ENCODE measurements around the gene DBF4B.

Gene DBF4B

GRCh38 chr17:44688200-44688599, 20.3 kb upstream of the DBF4B start:
- TF ChIP-seq EZH2 (IDR thresholded peaks at IDR 0.05; ENCODE audit: borderline replicate concordance, low read depth, low read length, severe bottlenecking): no peak
- TF ChIP-seq CTCF (IDR thresholded peaks at IDR 0.05; ENCODE audit: borderline replicate concordance, extremely low read depth, low read length, poor library complexity, severe bottlenecking): no peak
- no peaks in the 10 kb centered on the region for H3K9me3 ChIP-seq (ENCODE audit: insufficient read depth, low read length, severe bottlenecking)
- H3K4me1 ChIP-seq (ENCODE audit: insufficient read depth, low read length): peaks cover 29% of the 10 kb centered on the region
- peak overlapping the region; percentile 88 for H3K4me2 ChIP-seq (ENCODE audit: insufficient read depth, low read length)
- peaks cover 47% of the 10 kb centered on the region for H3K79me2 ChIP-seq (ENCODE audit: insufficient read depth, low read length)
- H3K36me3 ChIP-seq (ENCODE audit: insufficient read depth, low read length): peaks cover 20% of the 10 kb centered on the region
- peak overlapping the region; percentile 83 for H3K9ac ChIP-seq (ENCODE audit: low read depth, low read length)
- DNase-seq: no peak
- no peak for ATAC-seq (ENCODE audit: insufficient read depth, low read depth)
- no peaks in the 10 kb centered on the region for H3K27me3 ChIP-seq (ENCODE audit: insufficient read depth, low read length, poor library complexity)
- no peak overlapping the region for H2AFZ ChIP-seq (ENCODE audit: low read depth, low read length)
- H3K4me3 ChIP-seq (ENCODE audit: low read depth in 1 of 2, low read length in 2 of 2): peak overlapping the region; percentile 89 to 95; a peak in 3 of 4 replicates
- no peak overlapping the region for H3K27ac ChIP-seq (ENCODE audit: low read length)
- H4K20me1 ChIP-seq (ENCODE audit: insufficient read depth, low read length): no peaks in the 10 kb centered on the region

- peaks cover 47% of the 10 kb centered on the region for H3K79me2 ChIP-seq (ENCODE audit: insufficient read depth, low read length)
- H3K4me3 ChIP-seq (ENCODE audit: low read depth in 1 of 2, low read length in 2 of 2): peak overlapping the region; percentile 89 to 95
- H2AFZ ChIP-seq (ENCODE audit: low read depth, low read length): peak overlapping the region; percentile 98
- H3K4me2 ChIP-seq (ENCODE audit: insufficient read depth, low read length): peak overlapping the region; percentile 88
- no peaks in the 10 kb centered on the region for H3K27me3 ChIP-seq (ENCODE audit: insufficient read depth, low read length, poor library complexity)
- 0 out of 3 replicates have a peak, but pooled peaks have one; percentile 5 for ATAC-seq (ENCODE audit: insufficient read depth, low read depth)
- DNase-seq: no peak
- TF ChIP-seq CTCF (IDR thresholded peaks at IDR 0.05; ENCODE audit: borderline replicate concordance, extremely low read depth, low read length, poor library complexity, severe bottlenecking) (no peak), EZH2 (IDR thresholded peaks at IDR 0.05; ENCODE audit: borderline replicate concordance, low read depth, low read length, severe bottlenecking) (no peak)
- peak overlapping the region; percentile 83 for H3K9ac ChIP-seq (ENCODE audit: low read depth, low read length)
- H3K9me3 ChIP-seq (ENCODE audit: insufficient read depth, low read length, severe bottlenecking): no peaks in the 10 kb centered on the region
- H3K36me3 ChIP-seq (ENCODE audit: insufficient read depth, low read length): peaks cover 13% of the 10 kb centered on the region
- no peaks in the 10 kb centered on the region for H4K20me1 ChIP-seq (ENCODE audit: insufficient read depth, low read length)
- peak overlapping the region; percentile 83 for H3K27ac ChIP-seq (ENCODE audit: low read length)
- peaks cover 29% of the 10 kb centered on the region for H3K4me1 ChIP-seq (ENCODE audit: insufficient read depth, low read length)
Observed at GRCh38 chr17:44688675-44689476, 19.6 kb upstream of the DBF4B start.

- H2AFZ ChIP-seq (ENCODE audit: low read depth, low read length): peak within 1 kb of the TSS; percentile 98
- H3K9ac ChIP-seq (ENCODE audit: low read depth, low read length): peak within 1 kb of the TSS; percentile 83
- H3K27ac ChIP-seq (ENCODE audit: low read length): peak within 1 kb of the TSS; percentile 83
- H3K27me3 ChIP-seq (ENCODE audit: insufficient read depth, low read length, poor library complexity): no peaks in the 10 kb centered on the region
- no peaks in the 10 kb centered on the region for H3K9me3 ChIP-seq (ENCODE audit: insufficient read depth, low read length, severe bottlenecking)
- ATAC-seq (ENCODE audit: insufficient read depth, low read depth) (peak; percentile 100), DNase-seq (peak; percentile 92)
- peaks cover 11% of the 10 kb centered on the region; the same call in 1 of the 2 replicates for H3K36me3 ChIP-seq (ENCODE audit: insufficient read depth, low read length)
- H3K4me1 ChIP-seq (ENCODE audit: insufficient read depth, low read length): peaks cover 29% of the 10 kb centered on the region
- no peaks in the 10 kb centered on the region for H4K20me1 ChIP-seq (ENCODE audit: insufficient read depth, low read length)
- H3K79me2 ChIP-seq (ENCODE audit: insufficient read depth, low read length): peaks cover 47% of the 10 kb centered on the region
- H3K4me3 ChIP-seq (ENCODE audit: low read depth in 1 of 2, low read length in 2 of 2): peak within 1 kb of the TSS; percentile 89 to 95
- H3K4me2 ChIP-seq (ENCODE audit: insufficient read depth, low read length): peak within 1 kb of the TSS; percentile 88
- TF ChIP-seq EZH2 (IDR thresholded peaks at IDR 0.05; ENCODE audit: borderline replicate concordance, low read depth, low read length, severe bottlenecking) (no peak), CTCF (IDR thresholded peaks at IDR 0.05; ENCODE audit: borderline replicate concordance, extremely low read depth, low read length, poor library complexity, severe bottlenecking) (no peak)
Observed at GRCh38 chr17:44689477-44690217, 18.8 kb upstream of the DBF4B start, which contains the start of gene CCDC43. Gene CCDC43 (minus strand): TSS chr17:44689776. CDS start chr17:44689753, 23 bp downstream.

Measured in DND-41 (cell line).